Mammary epithelial cell (primary cell): ENCODE data around the gene SYNRG.

Source experiments
- EZH2 ChIP-seq: IDR thresholded peaks from 2 replicates; pipeline ENCODE4 v1.6.1; 2012; ENCODE audit warnings: low read length, inconsistent platforms, borderline replicate concordance
- TF ChIP-seq, protein P1 (sequence below), 2 donors: IDR thresholded peaks in 1 of 2; conservative IDR thresholded peaks in 1 of 2; 2 replicates each; pipeline ENCODE4 v1.5.1; 2011 to 2012; ENCODE audit warnings: inconsistent platforms in 2 of 2, low read length in 2 of 2, mild to moderate bottlenecking in 2 of 2, control low read depth in 1 of 2, low read depth in 1 of 2; ENCODE audit not compliant: insufficient read depth in 1 of 2; ENCODE audit errors: extremely low read depth in 1 of 2

- TF ChIP-seq, protein P1, sequence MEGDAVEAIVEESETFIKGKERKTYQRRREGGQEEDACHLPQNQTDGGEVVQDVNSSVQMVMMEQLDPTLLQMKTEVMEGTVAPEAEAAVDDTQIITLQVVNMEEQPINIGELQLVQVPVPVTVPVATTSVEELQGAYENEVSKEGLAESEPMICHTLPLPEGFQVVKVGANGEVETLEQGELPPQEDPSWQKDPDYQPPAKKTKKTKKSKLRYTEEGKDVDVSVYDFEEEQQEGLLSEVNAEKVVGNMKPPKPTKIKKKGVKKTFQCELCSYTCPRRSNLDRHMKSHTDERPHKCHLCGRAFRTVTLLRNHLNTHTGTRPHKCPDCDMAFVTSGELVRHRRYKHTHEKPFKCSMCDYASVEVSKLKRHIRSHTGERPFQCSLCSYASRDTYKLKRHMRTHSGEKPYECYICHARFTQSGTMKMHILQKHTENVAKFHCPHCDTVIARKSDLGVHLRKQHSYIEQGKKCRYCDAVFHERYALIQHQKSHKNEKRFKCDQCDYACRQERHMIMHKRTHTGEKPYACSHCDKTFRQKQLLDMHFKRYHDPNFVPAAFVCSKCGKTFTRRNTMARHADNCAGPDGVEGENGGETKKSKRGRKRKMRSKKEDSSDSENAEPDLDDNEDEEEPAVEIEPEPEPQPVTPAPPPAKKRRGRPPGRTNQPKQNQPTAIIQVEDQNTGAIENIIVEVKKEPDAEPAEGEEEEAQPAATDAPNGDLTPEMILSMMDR (conservative IDR thresholded peaks at IDR 0.05 in 1 of 2, IDR thresholded peaks at IDR 0.05 in 1 of 2; ENCODE audit: extremely low read depth in 1 of 2, insufficient read depth in 1 of 2, low read depth in 1 of 2, low read length in 2 of 2) = no peak
- no peak for TF ChIP-seq EZH2
These were observed 142.7 kb downstream of the SYNRG start for GRCh38 chr17:37466471-37466870.
